IPS-20b (cell line): ENCODE results near the gene CRCP.
"Not testable (repeated sequence)": the region's sequence is repeated elsewhere in the genome, so short reads cannot be mapped to it uniquely, and the experiment has no call there.

Experiments
- H3K27ac ChIP-seq: one replicate; pipeline ENCODE4 v1.5.1; 2013; ENCODE audit warnings: low read length
- H3K27me3 ChIP-seq: 2 replicates; pipeline ENCODE4 v1.6.1; 2013; ENCODE audit warnings: mild to moderate bottlenecking, low read length, inconsistent platforms; ENCODE audit not compliant: insufficient read depth
- H3K36me3 ChIP-seq: 2 replicates; pipeline ENCODE4 v1.6.1; 2013; ENCODE audit warnings: low read depth, mild to moderate bottlenecking, inconsistent platforms, low read length, moderate library complexity; ENCODE audit not compliant: insufficient read depth
- H3K4me1 ChIP-seq: 2 replicates; pipeline ENCODE4 v1.6.1; 2013; ENCODE audit warnings: mild to moderate bottlenecking, control low read depth, inconsistent platforms, low read length, moderate library complexity; ENCODE audit not compliant: insufficient read depth
- H3K4me3 ChIP-seq: 2 replicates; pipeline ENCODE4 v1.5.1; 2013; ENCODE audit warnings: mild to moderate bottlenecking, low read length, inconsistent platforms
- H3K9ac ChIP-seq: 2 replicates; pipeline ENCODE4 v1.6.1; 2013; ENCODE audit warnings: low read depth, mild to moderate bottlenecking, inconsistent platforms, low read length, moderate library complexity
- H3K9me3 ChIP-seq: 2 replicates; pipeline ENCODE4 v1.6.1; 2013; ENCODE audit warnings: mild to moderate bottlenecking, low read depth, low read length, inconsistent platforms; ENCODE audit not compliant: insufficient read depth

CRCP gene

DNA sequence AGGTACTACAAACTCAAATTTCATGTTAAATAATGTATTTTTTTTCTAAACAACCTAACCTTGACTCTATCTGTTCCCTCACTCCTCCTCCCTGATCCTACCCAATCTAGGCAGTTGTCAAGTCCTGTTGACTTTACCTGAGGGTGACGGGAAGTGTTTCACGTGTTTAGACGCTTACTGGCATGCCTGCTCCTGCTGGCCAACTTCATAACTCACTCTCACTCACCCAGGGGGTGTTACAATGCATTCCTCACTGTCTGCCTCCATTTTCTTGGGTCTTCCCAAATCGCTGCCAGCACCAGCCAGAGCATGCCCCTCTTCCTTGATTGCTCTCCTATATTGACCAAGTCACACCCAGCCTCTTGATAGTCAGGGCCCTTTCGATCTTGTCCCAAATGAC, 28.3 kb downstream of the CRCP start:
- Histone ChIP-seq H3K4me3 (no peak overlapping the region), H3K4me1 (no peaks in the 10 kb centered on the region), H3K36me3 (peaks cover 91% of the 10 kb centered on the region), H3K9me3 (no peaks in the 10 kb centered on the region), H3K9ac (no peak overlapping the region), H3K27ac (no peak overlapping the region), H3K27me3 (no peaks in the 10 kb centered on the region)

DNA sequence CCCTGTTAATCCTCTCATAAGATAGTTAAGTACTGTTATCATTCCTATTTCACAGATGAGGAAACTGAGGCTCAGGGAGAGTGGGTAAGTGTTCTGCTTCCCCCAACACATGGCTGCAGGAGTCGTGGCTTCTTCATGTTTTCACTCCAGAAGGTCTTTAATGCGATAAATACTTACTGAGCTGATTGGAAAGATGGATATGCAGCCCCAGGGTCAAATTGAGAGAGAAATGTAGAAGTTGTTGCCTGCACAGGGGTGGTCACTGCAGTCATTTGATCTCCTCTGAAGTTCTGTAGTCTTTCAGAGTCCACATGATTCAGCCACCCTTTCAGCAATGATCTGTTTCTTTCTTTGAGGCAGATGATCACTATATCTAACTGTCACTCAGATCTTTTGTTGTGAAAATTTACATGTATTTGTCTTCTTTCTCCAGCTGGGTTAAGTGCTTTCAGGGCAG, 29.3 kb downstream of the CRCP start:
- H3K36me3 ChIP-seq = peaks cover 93% of the 10 kb centered on the region
- no peaks in the 10 kb centered on the region for H3K27me3 ChIP-seq
- H3K4me3 ChIP-seq = no peak overlapping the region
- no peaks in the 10 kb centered on the region for H3K9me3 ChIP-seq
- no peaks in the 10 kb centered on the region for H3K4me1 ChIP-seq
- no peak overlapping the region for H3K27ac ChIP-seq
- no peak overlapping the region for H3K9ac ChIP-seq

DNA sequence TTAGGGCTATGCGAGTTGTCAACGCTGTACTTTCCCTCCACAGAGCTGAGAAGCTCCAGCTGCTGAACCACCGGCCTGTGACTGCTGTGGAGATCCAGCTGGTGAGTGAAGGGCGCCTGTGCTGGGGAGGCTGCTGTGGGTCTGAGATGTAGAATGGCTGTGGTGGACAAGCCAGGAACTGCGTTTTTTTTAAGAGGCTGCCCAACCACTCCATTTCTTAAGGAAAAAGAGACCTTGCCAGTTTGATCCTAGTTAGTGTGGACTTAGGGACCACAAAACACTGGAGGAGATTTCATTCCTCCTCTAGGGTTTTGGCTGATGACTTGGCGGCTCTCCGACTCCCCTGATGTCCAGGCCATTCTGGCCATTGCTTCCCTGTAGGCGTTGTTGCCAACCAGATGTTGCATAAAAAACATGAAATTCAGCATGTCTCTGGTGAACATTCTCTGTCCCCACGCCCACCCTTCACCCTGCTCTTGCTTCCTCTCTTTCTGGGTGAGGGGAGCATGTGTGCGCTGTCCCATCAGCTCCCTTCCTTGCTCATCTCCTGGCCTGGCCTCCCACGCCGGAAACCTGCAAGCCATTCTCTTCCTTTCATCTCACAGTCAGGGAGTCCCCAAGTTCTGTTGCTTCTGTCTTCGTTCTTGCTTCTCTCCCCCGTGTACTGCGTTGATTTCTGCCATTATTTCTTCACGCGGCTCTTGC, 30.9 kb downstream of the CRCP start:
- Histone ChIP-seq H3K4me3 (no peak overlapping the region), H3K9ac (no peak overlapping the region), H3K27me3 (no peaks in the 10 kb centered on the region), H3K27ac (no peak overlapping the region), H3K9me3 (no peaks in the 10 kb centered on the region), H3K36me3 (peaks cover 91% of the 10 kb centered on the region), H3K4me1 (no peaks in the 10 kb centered on the region; the same call in 1 of the 2 replicates)

DNA sequence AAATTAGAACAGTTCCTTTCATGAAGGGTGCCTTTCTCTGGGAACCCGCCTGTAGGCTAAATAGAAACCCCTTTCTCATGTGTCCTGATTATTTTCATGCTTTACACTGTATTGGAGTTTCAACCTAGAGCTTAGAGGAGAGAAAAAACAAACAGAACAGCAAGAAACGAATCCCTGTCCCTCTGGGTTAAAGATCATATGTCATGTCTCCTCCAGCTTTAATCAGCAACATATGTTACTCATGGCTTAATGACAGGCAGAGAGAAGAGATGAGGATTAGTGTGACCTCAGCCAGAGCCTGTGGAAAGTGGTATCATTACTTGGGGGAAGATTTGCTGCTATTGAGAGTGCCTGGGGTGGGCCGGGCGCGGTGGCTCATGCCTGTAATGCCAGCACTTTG, 32.1 kb downstream of the CRCP start:
- Histone ChIP-seq H3K4me3 (no peak overlapping the region), H3K36me3 (peaks cover 86% of the 10 kb centered on the region), H3K27me3 (no peaks in the 10 kb centered on the region), H3K4me1 (peaks cover 3% of the 10 kb centered on the region), H3K27ac (no peak overlapping the region), H3K9ac (no peak overlapping the region), H3K9me3 (no peaks in the 10 kb centered on the region)

DNA sequence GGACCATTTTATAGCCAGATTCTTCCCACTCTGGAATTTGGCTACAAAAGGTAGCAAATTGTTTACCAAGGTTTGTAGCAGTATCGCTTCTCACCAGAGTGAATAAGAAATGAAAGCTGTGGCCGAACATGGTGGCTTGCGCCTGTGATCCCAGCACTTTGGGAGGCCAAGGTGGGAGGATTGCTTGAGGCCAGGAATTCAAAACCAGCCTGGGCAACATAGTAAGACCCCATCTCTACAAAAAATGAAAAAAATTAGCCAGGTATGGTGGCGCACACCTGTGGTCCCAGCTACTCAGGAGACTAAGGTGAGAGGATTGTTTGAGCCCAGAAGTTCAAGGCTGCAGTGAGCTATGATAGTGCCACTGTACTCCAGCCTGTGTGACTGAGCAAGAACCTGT, 33.0 kb downstream of the CRCP start:
- H3K9ac ChIP-seq, H3K9me3 ChIP-seq, H3K27ac ChIP-seq, H3K4me3 ChIP-seq, H3K27me3 ChIP-seq: not testable (repeated sequence)
- peaks cover 11% of the 10 kb centered on the region for H3K4me1 ChIP-seq
- H3K36me3 ChIP-seq = peaks cover 83% of the 10 kb centered on the region

DNA sequence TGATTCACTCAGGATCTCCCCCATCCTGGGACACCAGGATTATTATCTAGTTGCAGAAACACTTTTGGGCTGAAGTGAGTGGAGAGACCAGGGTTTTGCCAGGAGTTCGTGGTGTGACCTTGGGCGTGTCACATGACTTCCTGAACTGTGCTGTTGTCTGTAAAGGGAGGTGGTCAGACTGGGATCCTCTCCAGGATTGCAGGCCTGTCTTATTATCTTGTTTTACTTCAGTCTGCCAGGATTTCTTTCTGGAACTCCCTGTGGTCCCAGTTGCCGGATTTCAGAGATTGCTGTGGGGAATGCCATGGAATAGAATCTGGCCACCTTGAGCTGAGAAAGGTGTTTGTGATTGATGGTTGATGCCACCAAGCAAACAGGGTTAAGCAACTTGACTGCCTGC, 35.8 kb downstream of the CRCP start:
- no peak overlapping the region for H3K4me3 ChIP-seq
- no peak overlapping the region for H3K27ac ChIP-seq
- H3K9ac ChIP-seq = no peak overlapping the region
- H3K9me3 ChIP-seq = no peaks in the 10 kb centered on the region
- peaks cover 11% of the 10 kb centered on the region for H3K4me1 ChIP-seq
- H3K36me3 ChIP-seq = peaks cover 74% of the 10 kb centered on the region
- no peaks in the 10 kb centered on the region for H3K27me3 ChIP-seq

DNA sequence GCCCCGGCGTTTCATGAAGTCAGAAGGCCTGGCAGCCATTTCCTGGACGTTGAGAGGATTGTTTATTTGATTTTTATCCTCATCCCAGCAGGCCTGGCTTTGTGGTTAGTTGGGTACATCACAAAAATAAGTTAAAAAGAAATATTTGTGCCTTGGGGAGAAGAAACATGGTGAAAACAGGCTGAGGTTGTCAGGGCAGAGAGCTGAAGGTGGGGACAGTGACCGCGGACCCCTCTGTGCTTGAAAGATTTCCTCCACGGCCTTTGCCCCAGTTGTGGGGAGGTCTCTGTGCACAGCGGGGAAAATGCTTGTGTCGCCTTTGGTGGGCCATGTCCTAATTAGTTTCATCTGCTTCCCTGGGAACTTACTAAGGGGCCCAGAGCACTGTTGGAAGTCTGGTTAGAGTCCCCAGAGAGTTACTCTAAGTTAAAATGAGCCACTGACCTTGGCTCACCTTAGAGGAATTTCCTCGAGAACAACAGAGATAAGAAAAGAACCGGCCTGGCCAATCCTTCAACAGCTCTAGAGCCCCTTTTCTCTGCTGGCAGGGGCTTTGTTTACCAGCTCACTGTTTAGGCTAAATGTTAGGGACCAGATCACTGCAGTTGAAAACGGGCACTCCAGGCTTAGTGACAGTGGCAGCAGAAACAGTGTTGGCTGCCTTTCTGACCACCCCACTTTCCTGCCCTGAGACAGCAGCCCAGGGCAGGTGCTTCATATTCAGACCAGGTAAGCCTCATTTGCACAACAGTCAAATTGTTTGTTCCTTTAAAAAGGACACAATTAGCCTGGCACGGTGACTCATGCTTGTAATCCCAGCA, 37.9 kb downstream of the CRCP start:
- Histone ChIP-seq H3K36me3 (peaks cover 72% of the 10 kb centered on the region), H3K27ac (no peak overlapping the region), H3K4me1 (peaks cover 11% of the 10 kb centered on the region), H3K9me3 (no peaks in the 10 kb centered on the region), H3K4me3 (peak overlapping the region; percentile 13; the same call in 1 of the 2 replicates), H3K9ac (no peak overlapping the region), H3K27me3 (no peaks in the 10 kb centered on the region)

DNA sequence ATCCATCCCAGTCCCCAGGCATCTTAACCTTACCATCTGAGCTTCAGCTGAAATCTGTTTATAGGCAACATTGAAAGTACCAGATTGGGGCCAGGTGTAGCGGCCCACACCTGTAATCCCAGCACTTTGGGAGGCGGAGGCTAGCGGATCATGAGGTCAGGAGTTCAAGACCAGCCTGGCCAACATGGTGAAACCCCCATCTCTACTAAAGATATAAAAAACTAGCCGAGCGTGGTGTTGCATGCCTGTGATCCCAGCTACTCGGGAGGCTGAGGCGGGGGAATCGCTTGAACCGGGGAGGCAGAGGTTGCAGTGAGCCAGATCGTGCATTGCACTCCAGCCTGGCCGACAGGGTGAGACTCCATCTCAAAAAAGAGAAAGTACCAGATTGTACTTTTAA, 39.0 kb downstream of the CRCP start:
- Histone ChIP-seq H3K4me3 (no peak overlapping the region), H3K4me1 (peaks cover 11% of the 10 kb centered on the region), H3K27me3 (no peaks in the 10 kb centered on the region), H3K36me3 (peaks cover 67% of the 10 kb centered on the region), H3K9me3 (no peaks in the 10 kb centered on the region), H3K9ac (no peak overlapping the region), H3K27ac (no peak overlapping the region)

DNA sequence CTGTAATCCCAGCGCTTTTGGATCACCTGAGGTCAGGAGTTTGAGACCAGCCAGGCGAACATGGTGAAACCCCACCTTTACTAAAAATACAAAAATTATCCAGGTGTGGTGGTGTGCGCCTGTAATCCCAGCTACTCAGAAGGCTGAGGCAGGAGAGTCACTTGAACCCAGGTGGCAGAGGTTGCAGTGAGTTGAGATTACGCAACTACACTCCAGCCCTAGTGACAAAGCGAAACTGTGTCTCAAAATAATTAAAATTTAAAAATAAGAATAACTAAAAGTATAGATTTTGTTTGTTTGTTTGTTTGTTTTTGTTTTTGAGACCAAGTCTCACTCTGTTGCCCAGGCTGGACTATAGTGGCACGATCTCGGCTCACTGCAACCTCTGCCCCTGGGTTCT, 41.4 kb downstream of the CRCP start:
- not testable (repeated sequence) for H3K9me3 ChIP-seq, H3K9ac ChIP-seq, H3K27ac ChIP-seq, H3K4me3 ChIP-seq, H3K27me3 ChIP-seq, H3K4me1 ChIP-seq
- H3K36me3 ChIP-seq = peaks cover 50% of the 10 kb centered on the region

DNA sequence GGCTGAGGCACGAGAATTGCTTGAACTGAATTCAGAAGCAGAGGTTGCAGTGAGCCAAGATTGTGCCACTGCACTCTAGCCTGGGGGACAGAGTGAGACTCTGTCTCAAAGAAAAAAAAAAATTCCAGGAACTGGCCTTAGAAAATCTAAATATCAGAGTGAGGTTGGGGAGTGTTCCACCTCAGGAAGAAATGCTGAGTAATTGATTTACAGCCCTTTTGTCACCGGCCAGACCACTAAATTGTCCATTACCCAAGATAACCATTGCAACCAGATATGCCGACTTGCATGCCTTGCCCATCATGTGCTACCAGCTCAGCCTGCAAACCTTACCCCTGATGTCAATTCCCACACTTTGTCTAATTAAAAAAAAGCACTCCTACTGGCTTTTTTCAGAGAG, 42.4 kb downstream of the CRCP start:
- peaks cover 4% of the 10 kb centered on the region for H3K4me1 ChIP-seq
- H3K27ac ChIP-seq = no peak overlapping the region
- no peaks in the 10 kb centered on the region for H3K27me3 ChIP-seq
- peaks cover 46% of the 10 kb centered on the region for H3K36me3 ChIP-seq
- H3K9me3 ChIP-seq = no peaks in the 10 kb centered on the region
- H3K4me3 ChIP-seq = no peak overlapping the region
- H3K9ac ChIP-seq = no peak overlapping the region

DNA sequence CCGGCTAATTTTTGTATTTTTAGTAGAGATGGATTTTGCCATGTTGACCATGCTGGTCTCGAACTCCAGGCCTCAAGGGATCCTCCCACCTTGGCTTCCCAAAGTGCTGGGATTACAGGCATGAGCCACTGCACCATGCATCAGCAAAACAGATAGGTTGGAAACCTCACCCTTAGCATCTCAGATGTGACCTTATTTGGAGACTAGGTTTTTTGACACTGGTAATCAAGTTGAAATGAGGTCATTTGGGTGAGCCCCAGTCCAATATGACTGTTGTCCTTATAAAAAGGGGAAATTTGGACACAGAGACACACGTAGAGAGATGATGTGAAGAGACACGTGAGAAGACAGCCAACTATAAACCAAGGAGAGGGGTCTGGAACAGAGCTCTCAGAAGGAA, 48.0 kb downstream of the CRCP start:
- Histone ChIP-seq H3K9ac (no peak overlapping the region), H3K4me1 (no peaks in the 10 kb centered on the region), H3K9me3 (no peaks in the 10 kb centered on the region), H3K36me3 (peaks cover 6% of the 10 kb centered on the region; the same call in 1 of the 2 replicates), H3K27ac (no peak overlapping the region), H3K27me3 (no peaks in the 10 kb centered on the region), H3K4me3 (no peak overlapping the region)

DNA sequence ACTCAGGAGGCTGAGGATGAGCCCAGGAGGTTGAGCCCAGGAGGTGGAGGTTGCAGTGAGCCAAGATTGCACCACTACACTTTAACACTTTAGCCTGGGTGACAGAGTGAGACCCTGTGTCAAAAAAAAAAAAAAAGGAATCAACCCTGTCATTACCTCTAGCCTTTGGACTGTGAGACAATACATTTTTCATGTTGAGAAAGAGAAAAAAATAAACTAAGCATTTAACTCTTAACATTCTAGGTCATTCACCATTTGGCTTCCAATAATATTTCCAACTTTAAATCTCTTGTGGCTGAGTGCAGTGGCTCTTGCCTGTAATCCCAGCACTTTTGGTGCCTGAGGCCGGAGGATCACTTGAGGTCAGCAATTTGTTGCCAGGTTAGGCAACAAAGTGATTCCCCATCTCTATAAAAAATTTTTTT, 48.6 kb downstream of the CRCP start:
- H3K36me3 ChIP-seq = peaks cover 2% of the 10 kb centered on the region; the same call in 1 of the 2 replicates
- no peaks in the 10 kb centered on the region for H3K4me1 ChIP-seq
- no peaks in the 10 kb centered on the region for H3K9me3 ChIP-seq
- H3K4me3 ChIP-seq = no peak overlapping the region
- no peak overlapping the region for H3K27ac ChIP-seq
- H3K27me3 ChIP-seq = no peaks in the 10 kb centered on the region
- H3K9ac ChIP-seq = no peak overlapping the region
